Measurements from ENCODE around the gene HLA-DPA1.
"Not testable (repeated sequence)": the region's sequence is repeated elsewhere in the genome, so short reads cannot be mapped to it uniquely, and the experiment has no call there.

Gene HLA-DPA1

GRCh38 chr6:33064723-33065122 lies 8.7 kb downstream of the HLA-DPA1 start:
- no peak for DNase-seq (ENCODE audit: low spot score)

- not testable (repeated sequence) for DNase-seq (ENCODE audit: low spot score)
These were observed 10.0 kb downstream of the HLA-DPA1 start for GRCh38 chr6:33063435-33063834.

GRCh38 chr6:33061987-33062386 lies 11.5 kb downstream of the HLA-DPA1 start:
- DNase-seq (ENCODE audit: low spot score) = no peak

GRCh38 chr6:33057222-33058150 lies 16.0 kb downstream of the HLA-DPA1 start:
- DNase-seq (ENCODE audit: low spot score) = no peak

- DNase-seq (ENCODE audit: low spot score) = no peak
These were observed 20.2 kb downstream of the HLA-DPA1 start for GRCh38 chr6:33053230-33053629.

- DNase-seq (ENCODE audit: low spot score) = no peak
These were observed 20.8 kb downstream of the HLA-DPA1 start for GRCh38 chr6:33052627-33053026.

GRCh38 chr6:33050014-33050810 lies 23.2 kb downstream of the HLA-DPA1 start:
- no peak for DNase-seq (ENCODE audit: low spot score)

GRCh38 chr6:33049323-33050013 lies 24.0 kb downstream of the HLA-DPA1 start:
- DNase-seq (ENCODE audit: low spot score) = no peak

GRCh38 chr6:33040157-33040556 lies 33.3 kb downstream of the HLA-DPA1 start:
- no peak for DNase-seq (ENCODE audit: low spot score)

GRCh38 chr6:33036535-33036934 lies 36.9 kb downstream of the HLA-DPA1 start:
- DNase-seq (ENCODE audit: low spot score) = no peak

GRCh38 chr6:33034554-33034953 lies 38.9 kb downstream of the HLA-DPA1 start:
- no peak for DNase-seq (ENCODE audit: low spot score)

- no peak for DNase-seq (ENCODE audit: low spot score)
These were observed 43.2 kb downstream of the HLA-DPA1 start for GRCh38 chr6:33030245-33030644.

GRCh38 chr6:33029328-33030184 lies 43.9 kb downstream of the HLA-DPA1 start:
- DNase-seq (ENCODE audit: low spot score) = no peak

- DNase-seq (ENCODE audit: low spot score) = no peak
These were observed 45.1 kb downstream of the HLA-DPA1 start for GRCh38 chr6:33028220-33028849.

GRCh38 chr6:33024521-33024920 lies 48.9 kb downstream of the HLA-DPA1 start:
- DNase-seq (ENCODE audit: low spot score) = no peak

GRCh38 chr6:33023536-33023935 lies 49.9 kb downstream of the HLA-DPA1 start:
- DNase-seq (ENCODE audit: low spot score) = no peak

- no peak for DNase-seq (ENCODE audit: low spot score)
These were observed 51.5 kb downstream of the HLA-DPA1 start for GRCh38 chr6:33021917-33022316.

- no peak for DNase-seq (ENCODE audit: low spot score)
These were observed 54.1 kb downstream of the HLA-DPA1 start for GRCh38 chr6:33019372-33019771.

GRCh38 chr6:33018904-33019303 lies 54.5 kb downstream of the HLA-DPA1 start:
- DNase-seq (ENCODE audit: low spot score) = peak; percentile 50

- DNase-seq (ENCODE audit: low spot score) = no peak
These were observed 55.0 kb downstream of the HLA-DPA1 start for GRCh38 chr6:33018418-33018817.

All from hepatic stellate cell (primary cell).